Suppressor macrophage treated with lipopolysaccharide for 4 hours (primary cell): ENCODE measurements around the gene MT4.

Experiments
- DNase-seq: peaks from one replicate; pipeline ENCODE4 v3.0.0-alpha.2; 2020

MT4 gene

GRCh38 chr16:56564793-56565477 is at the start of gene MT4:
TSS of gene MT4 (plus strand) at chr16:56565073. CDS start at chr16:56565129, 56 bp downstream.
- no peak for DNase-seq

GRCh38 chr16:56515665-56516064 is 49.2 kb upstream of the MT4 start:
- no peak for DNase-seq

- DNase-seq = no peak
These were observed 47.7 kb upstream of the MT4 start for GRCh38 chr16:56517206-56517605.

GRCh38 chr16:56518425-56518824 is 46.4 kb upstream of the MT4 start:
- DNase-seq = no peak

GRCh38 chr16:56519459-56520250 is 45.2 kb upstream of the MT4 start, which contains the start of gene BBS2:
TSS of gene BBS2 (minus strand) at chr16:56520024. CDS start at chr16:56519862, 162 bp downstream.
- DNase-seq = peak; percentile 95

- no peak for DNase-seq
These were observed 44.7 kb upstream of the MT4 start for GRCh38 chr16:56520251-56520577.

- no peak for DNase-seq
These were observed 39.6 kb upstream of the MT4 start for GRCh38 chr16:56525236-56525635.

GRCh38 chr16:56530872-56531271 is 34.0 kb upstream of the MT4 start:
- no peak for DNase-seq

GRCh38 chr16:56532714-56533113 is 32.2 kb upstream of the MT4 start:
- DNase-seq = no peak

- no peak for DNase-seq
These were observed 30.0 kb upstream of the MT4 start for GRCh38 chr16:56534847-56535383.

GRCh38 chr16:56538331-56538730 is 26.5 kb upstream of the MT4 start:
- DNase-seq = no peak

- DNase-seq = no peak
These were observed 25.2 kb upstream of the MT4 start for GRCh38 chr16:56539656-56540055.

GRCh38 chr16:56542039-56542438 is 22.8 kb upstream of the MT4 start:
- DNase-seq = no peak

- DNase-seq = no peak
These were observed 17.5 kb upstream of the MT4 start for GRCh38 chr16:56547120-56547948.

- no peak for DNase-seq
These were observed 16.8 kb upstream of the MT4 start for GRCh38 chr16:56547949-56548567.

- no peak for DNase-seq
These were observed 15.7 kb upstream of the MT4 start for GRCh38 chr16:56549161-56549560.

GRCh38 chr16:56549744-56550385 is 15.0 kb upstream of the MT4 start:
- peak; percentile 22 for DNase-seq

GRCh38 chr16:56551796-56552738 is 12.8 kb upstream of the MT4 start:
- no peak for DNase-seq

GRCh38 chr16:56554441-56554840 is 10.4 kb upstream of the MT4 start:
- no peak for DNase-seq

GRCh38 chr16:56558024-56558747 is 6.7 kb upstream of the MT4 start:
- DNase-seq = no peak
